Breast epithelium (tissue), 3 donors: ENCODE results near the gene CARM1.

ENCODE experiments used
- CTCF ChIP-seq, 3 donors: fragments of 450-650 bp; IDR thresholded peaks; one replicate each; pipeline ENCODE4 v1.5.1; 2016 to 2017; ENCODE audit warnings: antibody characterized with exemption in 3 of 3, mild to moderate bottlenecking in 3 of 3, moderate library complexity in 3 of 3
- POLR2A ChIP-seq: fragments of 450-650 bp; IDR thresholded peaks from one replicate; pipeline ENCODE4 v1.6.1; 2016; ENCODE audit warnings: antibody characterized with exemption, mild to moderate bottlenecking, moderate library complexity

GRCh38 chr19:10962863-10963262, 91.5 kb downstream of the CARM1 start:
- TF ChIP-seq POLR2A (no peak), CTCF (IDR thresholded peaks at IDR 0.05) (no peak)
